H9 (cell line): ENCODE results near the gene CORO2B. TPM values are rescaled to one million over a fixed set of nuclear protein-coding genes. Genes with fewer than 3 reads are reported as not detected.

Source experiments
- DNase-seq: peaks from one replicate; pipeline ENCODE4 v3.0.0-alpha.2; 2017
- H2AFZ ChIP-seq: one replicate; pipeline ENCODE4 v1.6.1; 2013; ENCODE audit warnings: mild to moderate bottlenecking, low read length, control low read depth, moderate library complexity
- H2AK5ac ChIP-seq: 2 replicates; pipeline ENCODE4 v1.6.1; 2013; ENCODE audit warnings: low read length, control low read depth, mixed read lengths; ENCODE audit not compliant: insufficient read length
- H2BK120ac ChIP-seq: one replicate; pipeline ENCODE4 v1.6.1; 2013; ENCODE audit warnings: low read depth, mild to moderate bottlenecking, low read length, control low read depth, inconsistent platforms; ENCODE audit not compliant: poor library complexity, severe bottlenecking
- H2BK12ac ChIP-seq: 2 replicates; pipeline ENCODE4 v1.6.1; 2013; ENCODE audit warnings: low read length, control low read depth, mixed read lengths, low read depth; ENCODE audit not compliant: insufficient read length
- H2BK15ac ChIP-seq: 2 replicates; pipeline ENCODE4 v1.6.1; 2013; ENCODE audit warnings: low read depth, low read length, control low read depth
- H2BK20ac ChIP-seq: one replicate; pipeline ENCODE4 v1.6.1; 2013; ENCODE audit warnings: low read depth, mild to moderate bottlenecking, low read length, control low read depth, inconsistent platforms; ENCODE audit not compliant: poor library complexity, severe bottlenecking
- H2BK5ac ChIP-seq: 2 replicates; pipeline ENCODE4 v1.6.1; 2013; ENCODE audit warnings: low read length, control low read depth, mixed read lengths; ENCODE audit not compliant: insufficient read length
- H3K14ac ChIP-seq: 2 replicates; pipeline ENCODE4 v1.6.1; 2013; ENCODE audit warnings: low read length, control low read depth; ENCODE audit not compliant: insufficient read depth
- H3K18ac ChIP-seq: 2 replicates; pipeline ENCODE4 v1.6.1; 2013; ENCODE audit warnings: low read depth, mild to moderate bottlenecking, mixed read lengths, low read length, control low read depth; ENCODE audit not compliant: insufficient read length
- H3K23ac ChIP-seq: 2 replicates; pipeline ENCODE4 v1.6.1; 2013; ENCODE audit warnings: low read length, control low read depth, mixed read lengths, low read depth; ENCODE audit not compliant: insufficient read length
- H3K23me2 ChIP-seq: 2 replicates; pipeline ENCODE4 v1.6.1; 2013; ENCODE audit warnings: low read depth, mild to moderate bottlenecking, mixed read lengths, low read length, control low read depth; ENCODE audit not compliant: insufficient read length, poor library complexity, severe bottlenecking
- H3K27ac ChIP-seq: 2 replicates; pipeline ENCODE4 v1.5.1; 2013; ENCODE audit warnings: low read length, control low read depth, mixed read lengths, low read depth; ENCODE audit not compliant: insufficient read length
- H3K27me3 ChIP-seq: 2 replicates; pipeline ENCODE4 v1.6.1; 2013; ENCODE audit warnings: low read length, control low read depth, inconsistent platforms; ENCODE audit not compliant: insufficient read depth
- H3K4ac ChIP-seq: 2 replicates; pipeline ENCODE4 v1.6.1; 2013; ENCODE audit warnings: low read depth, mild to moderate bottlenecking, control low read depth, inconsistent platforms, low read length, moderate library complexity
- H3K4me1 ChIP-seq: 2 replicates; pipeline ENCODE4 v1.6.1; 2013; ENCODE audit warnings: low read length, control low read depth, inconsistent platforms; ENCODE audit not compliant: insufficient read depth
- H3K4me2 ChIP-seq: 2 replicates; pipeline ENCODE4 v1.6.1; 2013; ENCODE audit warnings: low read length, control low read depth, mixed read lengths; ENCODE audit not compliant: insufficient read length, insufficient read depth
- H3K56ac ChIP-seq: 2 replicates; pipeline ENCODE4 v1.6.1; 2013; ENCODE audit warnings: low read depth, mild to moderate bottlenecking, mixed read lengths, low read length, control low read depth; ENCODE audit not compliant: insufficient read length
- H3K79me1 ChIP-seq: 2 replicates; pipeline ENCODE4 v1.6.1; 2013; ENCODE audit warnings: low read depth, mild to moderate bottlenecking, moderate library complexity, low read length, control low read depth, inconsistent platforms; ENCODE audit not compliant: insufficient read depth, poor library complexity, severe bottlenecking
- H3K79me2 ChIP-seq: 2 replicates; pipeline ENCODE4 v1.6.1; 2013; ENCODE audit warnings: low read length, control low read depth, inconsistent platforms; ENCODE audit not compliant: insufficient read depth
- H3K9ac ChIP-seq: 2 replicates; pipeline ENCODE4 v1.6.1; 2013; ENCODE audit warnings: low read length, control low read depth, mixed read lengths; ENCODE audit not compliant: insufficient read length; ENCODE audit errors: extremely low read depth
- H3K9me3 ChIP-seq: one replicate; pipeline ENCODE4 v1.6.1; 2013; ENCODE audit warnings: low read depth, low read length, inconsistent platforms; ENCODE audit not compliant: control insufficient read depth
- H3T11ph ChIP-seq: one replicate; pipeline ENCODE4 v1.6.1; 2013; ENCODE audit warnings: mild to moderate bottlenecking, low read length, control low read depth, inconsistent platforms
- H4K20me1 ChIP-seq: one replicate; pipeline ENCODE4 v1.6.1; 2013; ENCODE audit not compliant: control insufficient read depth, insufficient read length, insufficient read depth
- H4K5ac ChIP-seq: 2 replicates; pipeline ENCODE4 v1.6.1; 2013; ENCODE audit warnings: low read depth, mild to moderate bottlenecking, mixed read lengths, low read length, control low read depth; ENCODE audit not compliant: insufficient read length
- H4K8ac ChIP-seq: replicated peaks from 2 replicates; pipeline ENCODE4 v1.6.1; 2013; ENCODE audit warnings: low read length, control low read depth, mixed read lengths, low read depth; ENCODE audit not compliant: insufficient read length
- H4K91ac ChIP-seq: 2 replicates; pipeline ENCODE4 v1.6.1; 2013; ENCODE audit warnings: low read depth, mild to moderate bottlenecking, moderate library complexity, mixed read lengths, low read length, control low read depth; ENCODE audit not compliant: insufficient read length
- H3K27ac Mint-ChIP-seq, 3 experiments: 2 replicates in 2 of 3; 3 replicates in 1 of 3; pipeline ENCODE4 v1.8.0; 2020 to 2021; ENCODE audit warnings: mixed read lengths in 3 of 3, mild to moderate bottlenecking in 1 of 3, moderate library complexity in 1 of 3
- H3K27me3 Mint-ChIP-seq: 2 replicates; pipeline ENCODE4 v1.8.0; 2021; ENCODE audit warnings: low read depth, mild to moderate bottlenecking, moderate library complexity, mixed read lengths
- H3K36me3 Mint-ChIP-seq, 3 experiments: 2 replicates in 2 of 3; 3 replicates in 1 of 3; pipeline ENCODE4 v1.8.0; 2020 to 2021; ENCODE audit warnings: low read depth in 3 of 3, mixed read lengths in 3 of 3; ENCODE audit not compliant: insufficient read depth in 1 of 3
- H3K4me1 Mint-ChIP-seq, 2 experiments: 2 replicates each; pipeline ENCODE4 v1.8.0; 2020; ENCODE audit warnings: mixed read lengths in 2 of 2
- H3K4me3 Mint-ChIP-seq, 2 experiments: 2 replicates in 1 of 2; 3 replicates in 1 of 2; pipeline ENCODE4 v1.8.0; 2020 to 2021; ENCODE audit warnings: mild to moderate bottlenecking in 2 of 2, mixed read lengths in 2 of 2, moderate library complexity in 1 of 2
- H3K9me3 Mint-ChIP-seq, 2 experiments: 2 replicates in 1 of 2; 3 replicates in 1 of 2; pipeline ENCODE4 v1.8.0; 2020; ENCODE audit warnings: mild to moderate bottlenecking in 2 of 2, mixed read lengths in 2 of 2, moderate library complexity in 1 of 2
- WGBS: extraction: QIAGEN DNeasy Blood & Tissue Kit; methylation state at CpG from one replicate; pipeline ENCODE4 v1.1.7; 2013; ENCODE audit warnings: missing lambda C conversion rate, low lambda C conversion rate, mixed read lengths; ENCODE audit not compliant: insufficient read length; ENCODE audit errors: extremely low coverage; 5-methylcytosine and 5-hydroxymethylcytosine counted together
- total RNA-seq: library from RNA; stranded (reverse); gene quantifications from 2 replicates; pipeline ENCODE4 v1.2.1, GENCODE V29; 2021
- TF ChIP-seq, protein P1 (sequence below): fragments of 200-600 bp; sonication (generic); conservative IDR thresholded peaks from 3 replicates; pipeline ENCODE4 v1.8.0; 2021; ENCODE audit warnings: antibody characterized with exemption, mild to moderate bottlenecking

Gene CORO2B
- total RNA-seq, 1 experiment from 2014 or later: 3.1 TPM

GRCh38 chr15:68767833-68768232, 189.0 kb downstream of the CORO2B start:
- peaks cover 14% of the 10 kb centered on the region for H3K27me3 Mint-ChIP-seq

More at GRCh38 chr15:68767833-68768232, 189.0 kb downstream of the CORO2B start:
- Mint-ChIP-seq H3K36me3 (no peaks in the 10 kb centered on the region), H3K9me3 (no peaks in the 10 kb centered on the region), H3K27ac (no peak overlapping the region), H3K4me1 (no peaks in the 10 kb centered on the region), H3K4me3 (no peak overlapping the region)
- H3K79me1 ChIP-seq: no peaks in the 10 kb centered on the region
- no peak overlapping the region for H3K14ac ChIP-seq
- H4K20me1 ChIP-seq: no peaks in the 10 kb centered on the region
- no peak overlapping the region for H3K4ac ChIP-seq
- H3K56ac ChIP-seq: no peak overlapping the region
- H2AFZ ChIP-seq: no peak overlapping the region
- no peak overlapping the region for H2BK20ac ChIP-seq
- H3T11ph ChIP-seq: no peak overlapping the region
- TF ChIP-seq, protein P1, sequence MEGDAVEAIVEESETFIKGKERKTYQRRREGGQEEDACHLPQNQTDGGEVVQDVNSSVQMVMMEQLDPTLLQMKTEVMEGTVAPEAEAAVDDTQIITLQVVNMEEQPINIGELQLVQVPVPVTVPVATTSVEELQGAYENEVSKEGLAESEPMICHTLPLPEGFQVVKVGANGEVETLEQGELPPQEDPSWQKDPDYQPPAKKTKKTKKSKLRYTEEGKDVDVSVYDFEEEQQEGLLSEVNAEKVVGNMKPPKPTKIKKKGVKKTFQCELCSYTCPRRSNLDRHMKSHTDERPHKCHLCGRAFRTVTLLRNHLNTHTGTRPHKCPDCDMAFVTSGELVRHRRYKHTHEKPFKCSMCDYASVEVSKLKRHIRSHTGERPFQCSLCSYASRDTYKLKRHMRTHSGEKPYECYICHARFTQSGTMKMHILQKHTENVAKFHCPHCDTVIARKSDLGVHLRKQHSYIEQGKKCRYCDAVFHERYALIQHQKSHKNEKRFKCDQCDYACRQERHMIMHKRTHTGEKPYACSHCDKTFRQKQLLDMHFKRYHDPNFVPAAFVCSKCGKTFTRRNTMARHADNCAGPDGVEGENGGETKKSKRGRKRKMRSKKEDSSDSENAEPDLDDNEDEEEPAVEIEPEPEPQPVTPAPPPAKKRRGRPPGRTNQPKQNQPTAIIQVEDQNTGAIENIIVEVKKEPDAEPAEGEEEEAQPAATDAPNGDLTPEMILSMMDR: no peak
- H4K5ac ChIP-seq: no peak overlapping the region
- no peak overlapping the region for H2BK12ac ChIP-seq
- H3K4me2 ChIP-seq: no peak overlapping the region
- no peaks in the 10 kb centered on the region for H3K4me1 ChIP-seq
- no peak for DNase-seq
- H4K8ac ChIP-seq: no peak overlapping the region
- no peak overlapping the region for H2BK5ac ChIP-seq
- no peak overlapping the region for H3K27ac ChIP-seq
- H3K18ac ChIP-seq: no peak overlapping the region
- H3K79me2 ChIP-seq: no peaks in the 10 kb centered on the region
- H3K9me3 ChIP-seq: no peaks in the 10 kb centered on the region
- H3K23ac ChIP-seq: no peak overlapping the region
- H3K9ac ChIP-seq: no peak overlapping the region
- no peaks in the 10 kb centered on the region; the same call in 1 of the 2 replicates for H3K27me3 ChIP-seq
- no peak overlapping the region for H4K91ac ChIP-seq
- no peaks in the 10 kb centered on the region for H3K23me2 ChIP-seq
- H2AK5ac ChIP-seq: no peak overlapping the region
- H2BK15ac ChIP-seq: no peak overlapping the region
- no peak overlapping the region for H2BK120ac ChIP-seq
- no CpG with 5 or more reads among the region's 4 CpGs for WGBS
